ENCODE measurements around the gene PPP6R1.

DNA sequence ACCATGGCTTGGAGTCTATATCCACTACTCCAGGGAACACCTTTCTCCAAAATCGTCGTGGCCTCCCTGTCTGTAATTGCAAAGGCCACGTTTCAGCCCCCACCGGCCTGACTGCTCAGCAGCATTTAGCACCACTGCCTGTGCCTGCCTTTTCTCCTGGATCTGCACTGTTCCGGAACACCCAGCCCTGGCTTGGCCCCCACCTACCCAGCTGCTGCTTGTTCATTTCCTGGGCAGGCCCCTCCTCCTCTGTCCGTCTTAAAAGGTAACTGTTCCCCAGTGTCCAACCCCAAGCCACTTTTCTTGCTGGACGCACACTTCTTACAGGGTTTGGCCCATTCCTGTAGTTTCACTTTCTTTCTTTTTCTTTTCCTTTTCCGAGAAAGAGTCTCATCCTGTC, 70.2 kb downstream of the PPP6R1 start:
- TF ChIP-seq, protein P1, sequence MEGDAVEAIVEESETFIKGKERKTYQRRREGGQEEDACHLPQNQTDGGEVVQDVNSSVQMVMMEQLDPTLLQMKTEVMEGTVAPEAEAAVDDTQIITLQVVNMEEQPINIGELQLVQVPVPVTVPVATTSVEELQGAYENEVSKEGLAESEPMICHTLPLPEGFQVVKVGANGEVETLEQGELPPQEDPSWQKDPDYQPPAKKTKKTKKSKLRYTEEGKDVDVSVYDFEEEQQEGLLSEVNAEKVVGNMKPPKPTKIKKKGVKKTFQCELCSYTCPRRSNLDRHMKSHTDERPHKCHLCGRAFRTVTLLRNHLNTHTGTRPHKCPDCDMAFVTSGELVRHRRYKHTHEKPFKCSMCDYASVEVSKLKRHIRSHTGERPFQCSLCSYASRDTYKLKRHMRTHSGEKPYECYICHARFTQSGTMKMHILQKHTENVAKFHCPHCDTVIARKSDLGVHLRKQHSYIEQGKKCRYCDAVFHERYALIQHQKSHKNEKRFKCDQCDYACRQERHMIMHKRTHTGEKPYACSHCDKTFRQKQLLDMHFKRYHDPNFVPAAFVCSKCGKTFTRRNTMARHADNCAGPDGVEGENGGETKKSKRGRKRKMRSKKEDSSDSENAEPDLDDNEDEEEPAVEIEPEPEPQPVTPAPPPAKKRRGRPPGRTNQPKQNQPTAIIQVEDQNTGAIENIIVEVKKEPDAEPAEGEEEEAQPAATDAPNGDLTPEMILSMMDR (IDR thresholded peaks at IDR 0.05): no peak
- no peak for TF ChIP-seq POLR2A (IDR thresholded peaks at IDR 0.05)

Measured in uterus (tissue), 2 donors.